Endodermal cell (in vitro differentiated cells): ENCODE measurements around the gene FRMPD3. TPM values are rescaled to one million over a fixed set of nuclear protein-coding genes. Genes with fewer than 3 reads are reported as not detected.

ENCODE experiments used
- DNase-seq: peaks from one replicate; pipeline ENCODE4 v3.0.0-alpha.2; 2017
- H3K27ac ChIP-seq: 2 replicates; pipeline ENCODE4 v1.5.1; 2013; ENCODE audit warnings: mild to moderate bottlenecking, low read depth, low read length, moderate library complexity
- H3K27me3 ChIP-seq: 2 replicates; pipeline ENCODE4 v1.6.1; 2013; ENCODE audit warnings: mild to moderate bottlenecking, low read length, moderate library complexity; ENCODE audit not compliant: insufficient read depth, control insufficient read depth, poor library complexity, severe bottlenecking
- H3K36me3 ChIP-seq: 2 replicates; pipeline ENCODE4 v1.7.0; 2013; ENCODE audit warnings: mild to moderate bottlenecking, low read length, moderate library complexity; ENCODE audit not compliant: control insufficient read depth, insufficient read depth
- H3K4me1 ChIP-seq: one replicate; pipeline ENCODE4 v1.7.0; 2013; ENCODE audit warnings: low read length; ENCODE audit not compliant: control insufficient read depth, insufficient read depth
- H3K4me3 ChIP-seq: 2 replicates; pipeline ENCODE4 v1.5.1; 2013; ENCODE audit warnings: mild to moderate bottlenecking, low read length, moderate library complexity
- H3K9ac ChIP-seq: 2 replicates; pipeline ENCODE4 v1.6.1; 2013; ENCODE audit warnings: mild to moderate bottlenecking, low read length, moderate library complexity; ENCODE audit not compliant: poor library complexity, severe bottlenecking; ENCODE audit errors: extremely low read depth
- H3K9me3 ChIP-seq: 2 replicates; pipeline ENCODE4 v1.6.1; 2013; ENCODE audit warnings: mild to moderate bottlenecking, low read length, moderate library complexity; ENCODE audit not compliant: control insufficient read depth
- H3K27ac Mint-ChIP-seq: 2 replicates; pipeline ENCODE4 v1.8.0; 2020; ENCODE audit warnings: mixed read lengths
- H3K27me3 Mint-ChIP-seq: 2 replicates; pipeline ENCODE4 v1.8.0; 2021; ENCODE audit warnings: mild to moderate bottlenecking, mixed read lengths; ENCODE audit not compliant: insufficient read depth
- H3K36me3 Mint-ChIP-seq: 2 replicates; pipeline ENCODE4 v1.8.0; 2020; ENCODE audit warnings: low read depth, mixed read lengths
- H3K4me1 Mint-ChIP-seq: 2 replicates; pipeline ENCODE4 v1.8.0; 2020; ENCODE audit warnings: mixed read lengths
- H3K4me3 Mint-ChIP-seq: 2 replicates; pipeline ENCODE4 v1.8.0; 2020; ENCODE audit warnings: mild to moderate bottlenecking, moderate library complexity, mixed read lengths
- H3K9me3 Mint-ChIP-seq: 2 replicates; pipeline ENCODE4 v1.8.0; 2020; ENCODE audit warnings: mild to moderate bottlenecking, mixed read lengths
- CTCF ChIP-seq: fragments of 200-600 bp; sonication (generic); conservative IDR thresholded peaks from 2 replicates; pipeline ENCODE4 v1.5.0; 2021; ENCODE audit warnings: antibody characterized with exemption, mild to moderate bottlenecking
- WGBS, 2 experiments: methylation state at CpG; one replicate each; pipeline versions ENCODE4 v1.1.5 to v1.1.7; 2013; ENCODE audit warnings: missing lambda C conversion rate in 2 of 2, mixed read lengths in 1 of 2; ENCODE audit not compliant: insufficient coverage in 1 of 2, insufficient read length in 1 of 2; 5-methylcytosine and 5-hydroxymethylcytosine counted together
- total RNA-seq, 2 donors: library from RNA; stranded (reverse); fragmentation: NEBNext Ultra II Directional in 1 of 2; extraction: Animal tissue kit (Norgen Biotek cat#: 25700) in 1 of 2; gene quantifications; 2 replicates in 1 of 2; 3 replicates in 1 of 2; pipeline ENCODE4 v1.2.1, GENCODE V29; 2021

The FRMPD3 gene
- total RNA-seq, 2 donors from 2014 or later = 0.24 TPM; not detected in 1

- Histone ChIP-seq H3K4me3 (no peak overlapping the region), H3K27ac (no peak overlapping the region), H3K27me3 (peaks cover 74% of the 10 kb centered on the region), H3K9me3 (no peaks in the 10 kb centered on the region), H3K4me1 (no peaks in the 10 kb centered on the region), H3K9ac (no peak overlapping the region), H3K36me3 (no peaks in the 10 kb centered on the region)
- TF ChIP-seq CTCF = no peak
- peaks cover 52% of the 10 kb centered on the region for H3K27me3 Mint-ChIP-seq
- DNase-seq = no peak
- no peak overlapping the region for H3K4me3 Mint-ChIP-seq
- peaks cover 51% of the 10 kb centered on the region for H3K9me3 Mint-ChIP-seq
- no peak overlapping the region for H3K27ac Mint-ChIP-seq
- no peaks in the 10 kb centered on the region for H3K36me3 Mint-ChIP-seq
- peaks cover 22% of the 10 kb centered on the region for H3K4me1 Mint-ChIP-seq
Measured at GRCh38 chrX:107447642-107448041, 1.8 kb upstream of the FRMPD3 start.

- Histone ChIP-seq H3K9me3 (no peaks in the 10 kb centered on the region), H3K27ac (no peak overlapping the region), H3K4me1 (no peaks in the 10 kb centered on the region), H3K4me3 (no peak overlapping the region), H3K27me3 (peaks cover 83% of the 10 kb centered on the region), H3K36me3 (no peaks in the 10 kb centered on the region), H3K9ac (no peak overlapping the region)
- Mint-ChIP-seq H3K27me3 (peaks cover 51% of the 10 kb centered on the region), H3K36me3 (no peaks in the 10 kb centered on the region), H3K27ac (no peak overlapping the region), H3K9me3 (peaks cover 56% of the 10 kb centered on the region), H3K4me3 (peak overlapping the region; percentile 62), H3K4me1 (peaks cover 21% of the 10 kb centered on the region)
- DNase-seq = no peak
- no peak for TF ChIP-seq CTCF
- WGBS, 2 experiments = 31 to 63% methylated on average over 1 to 6 of the region's 6 CpGs
Measured at GRCh38 chrX:107448625-107448997, 841 bp upstream of the FRMPD3 start.

GRCh38 chrX:107450823-107451509 is 1.5 kb downstream of the FRMPD3 start:
- H3K27me3 ChIP-seq = peaks cover 95% of the 10 kb centered on the region
- H3K36me3 ChIP-seq = no peaks in the 10 kb centered on the region
- TF ChIP-seq CTCF = peak; percentile 71
- peaks cover 19% of the 10 kb centered on the region for H3K4me1 Mint-ChIP-seq
- H3K27ac ChIP-seq = no peak overlapping the region
- 4% methylated on average over 18 of the region's 19 CpGs; no CpG with 5 or more reads in 1 of the 2 experiments for WGBS, 2 experiments
- peak overlapping the region; percentile 53 for H3K4me3 Mint-ChIP-seq
- peaks cover 37% of the 10 kb centered on the region for H3K27me3 Mint-ChIP-seq
- peak; percentile 94 for DNase-seq
- no peak overlapping the region for H3K9ac ChIP-seq
- H3K4me3 ChIP-seq = no peak overlapping the region
- H3K4me1 ChIP-seq = no peaks in the 10 kb centered on the region
- no peak overlapping the region for H3K27ac Mint-ChIP-seq
- H3K36me3 Mint-ChIP-seq = no peaks in the 10 kb centered on the region
- H3K9me3 Mint-ChIP-seq = peaks cover 43% of the 10 kb centered on the region
- no peaks in the 10 kb centered on the region for H3K9me3 ChIP-seq
